ENCODE results near the gene ARL15.

The ARL15 gene

DNA sequence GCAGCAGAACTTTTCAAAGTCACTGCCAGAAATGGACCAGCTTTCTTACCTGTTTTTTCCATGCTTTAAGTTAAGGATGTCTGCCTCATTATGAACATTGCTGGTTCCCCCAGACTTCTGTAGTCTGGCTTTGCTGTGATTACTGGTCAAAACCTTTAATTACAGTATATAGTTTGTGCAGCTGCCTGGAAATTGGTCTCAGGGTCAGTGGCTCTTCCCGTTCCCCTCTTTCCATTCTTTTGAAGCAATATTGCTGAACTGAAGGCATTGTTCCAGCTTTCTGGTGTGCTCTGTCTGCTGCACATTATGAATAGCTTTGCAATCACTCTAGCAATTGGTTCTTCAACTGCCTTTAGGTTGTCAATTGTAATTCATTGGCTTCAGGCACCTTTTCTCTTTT, 206.5 kb downstream of the ARL15 start:
- Histone ChIP-seq H3K36me3 (ENCODE audit: control insufficient read depth in 2 of 2, insufficient read depth in 2 of 2, low read length in 2 of 2) (no peaks in the 10 kb centered on the region), H3K9me3 (ENCODE audit: control insufficient read depth in 2 of 2, low read length in 2 of 2) (no peaks in the 10 kb centered on the region), H3K27me3 (ENCODE audit: control insufficient read depth in 2 of 2, insufficient read depth in 2 of 2, low read length in 2 of 2) (no peaks in the 10 kb centered on the region), H3K4me1 (ENCODE audit: control insufficient read depth in 2 of 2, insufficient read depth in 2 of 2, low read length in 2 of 2) (no peaks in the 10 kb centered on the region), H3K4me3 (ENCODE audit: low read length in 2 of 2) (no peak overlapping the region), H3K27ac (ENCODE audit: low read depth in 2 of 2, low read length in 2 of 2) (no peak overlapping the region), H3K9ac (ENCODE audit: low read depth in 1 of 2, low read length in 2 of 2) (no peak overlapping the region)

DNA sequence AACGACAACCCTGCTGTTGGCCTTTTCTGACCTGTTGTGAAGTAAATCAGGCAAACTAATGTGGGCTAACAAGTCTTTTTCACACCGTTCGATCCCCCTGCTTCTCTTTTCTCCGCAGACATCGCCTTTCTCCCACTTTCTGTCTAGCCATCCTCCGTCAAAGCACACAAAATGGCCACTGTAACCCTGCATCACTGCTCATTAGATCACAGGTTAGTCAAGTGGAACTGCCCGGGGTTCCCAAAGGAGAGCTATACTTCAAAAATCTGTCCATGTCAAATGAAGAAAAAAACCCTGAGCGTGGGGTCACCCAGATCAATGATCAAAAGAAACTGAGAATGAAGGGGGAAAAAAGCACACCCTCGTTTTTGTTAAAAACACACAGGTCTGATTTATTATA, 212.1 kb downstream of the ARL15 start:
- no peak overlapping the region for H3K9ac ChIP-seq (ENCODE audit: low read depth in 1 of 2, low read length in 2 of 2)
- H3K4me3 ChIP-seq (ENCODE audit: low read length in 2 of 2), result no peak overlapping the region
- no peaks in the 10 kb centered on the region for H3K36me3 ChIP-seq (ENCODE audit: control insufficient read depth in 2 of 2, insufficient read depth in 2 of 2, low read length in 2 of 2)
- no peaks in the 10 kb centered on the region for H3K27me3 ChIP-seq (ENCODE audit: control insufficient read depth in 2 of 2, insufficient read depth in 2 of 2, low read length in 2 of 2)
- H3K27ac ChIP-seq (ENCODE audit: low read depth in 2 of 2, low read length in 2 of 2), result no peak overlapping the region
- no peaks in the 10 kb centered on the region for H3K4me1 ChIP-seq (ENCODE audit: control insufficient read depth in 2 of 2, insufficient read depth in 2 of 2, low read length in 2 of 2)
- H3K9me3 ChIP-seq (ENCODE audit: control insufficient read depth in 2 of 2, low read length in 2 of 2), result no peaks in the 10 kb centered on the region

DNA sequence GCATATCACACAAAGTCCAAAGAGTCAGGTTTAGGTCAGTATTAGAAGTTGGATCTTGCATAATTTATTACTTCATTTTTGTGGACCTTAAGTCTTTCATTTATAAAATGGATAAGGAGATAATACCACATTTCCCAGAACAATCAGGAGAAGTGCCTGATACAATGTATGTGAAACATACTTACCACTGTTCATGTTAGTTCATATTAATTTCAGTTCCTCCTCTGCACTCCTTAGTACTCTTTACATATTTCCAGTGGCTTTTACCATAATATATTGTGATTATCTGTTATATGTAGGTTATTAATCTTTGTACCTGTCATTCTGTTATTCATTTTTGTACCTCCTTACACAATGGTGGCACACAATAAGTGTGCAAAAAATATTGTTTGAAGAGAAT, 214.4 kb downstream of the ARL15 start:
- H3K4me3 ChIP-seq (ENCODE audit: low read length in 2 of 2), result no peak overlapping the region
- no peaks in the 10 kb centered on the region for H3K4me1 ChIP-seq (ENCODE audit: control insufficient read depth in 2 of 2, insufficient read depth in 2 of 2, low read length in 2 of 2)
- no peaks in the 10 kb centered on the region for H3K36me3 ChIP-seq (ENCODE audit: control insufficient read depth in 2 of 2, insufficient read depth in 2 of 2, low read length in 2 of 2)
- H3K27me3 ChIP-seq (ENCODE audit: control insufficient read depth in 2 of 2, insufficient read depth in 2 of 2, low read length in 2 of 2), result no peaks in the 10 kb centered on the region
- no peaks in the 10 kb centered on the region for H3K9me3 ChIP-seq (ENCODE audit: control insufficient read depth in 2 of 2, low read length in 2 of 2)
- no peak overlapping the region for H3K27ac ChIP-seq (ENCODE audit: low read depth in 2 of 2, low read length in 2 of 2)
- H3K9ac ChIP-seq (ENCODE audit: low read depth in 1 of 2, low read length in 2 of 2), result no peak overlapping the region

DNA sequence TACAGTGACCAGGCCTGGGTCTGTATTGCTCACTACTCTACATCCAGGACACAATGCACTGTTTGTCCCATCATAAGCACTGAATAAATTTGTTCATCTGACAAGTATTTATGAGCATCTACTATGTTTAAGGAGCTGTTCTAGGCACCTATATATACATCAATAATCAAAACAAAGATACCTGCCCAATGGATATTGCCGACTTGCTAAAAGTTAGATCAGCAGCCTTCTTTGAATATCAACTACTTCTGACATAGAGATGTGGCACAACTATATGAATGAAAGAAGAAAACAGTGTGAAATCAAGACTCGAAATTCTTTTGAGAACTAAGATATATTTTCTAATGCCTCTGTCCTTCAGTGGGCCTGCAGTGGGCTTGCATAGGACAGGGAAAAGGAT, 215.7 kb downstream of the ARL15 start:
- no peaks in the 10 kb centered on the region for H3K4me1 ChIP-seq (ENCODE audit: control insufficient read depth in 2 of 2, insufficient read depth in 2 of 2, low read length in 2 of 2)
- no peaks in the 10 kb centered on the region for H3K27me3 ChIP-seq (ENCODE audit: control insufficient read depth in 2 of 2, insufficient read depth in 2 of 2, low read length in 2 of 2)
- H3K9me3 ChIP-seq (ENCODE audit: control insufficient read depth in 2 of 2, low read length in 2 of 2), result no peaks in the 10 kb centered on the region
- no peak overlapping the region for H3K27ac ChIP-seq (ENCODE audit: low read depth in 2 of 2, low read length in 2 of 2)
- no peaks in the 10 kb centered on the region for H3K36me3 ChIP-seq (ENCODE audit: control insufficient read depth in 2 of 2, insufficient read depth in 2 of 2, low read length in 2 of 2)
- H3K4me3 ChIP-seq (ENCODE audit: low read length in 2 of 2), result no peak overlapping the region
- H3K9ac ChIP-seq (ENCODE audit: low read depth in 1 of 2, low read length in 2 of 2), result no peak overlapping the region

DNA sequence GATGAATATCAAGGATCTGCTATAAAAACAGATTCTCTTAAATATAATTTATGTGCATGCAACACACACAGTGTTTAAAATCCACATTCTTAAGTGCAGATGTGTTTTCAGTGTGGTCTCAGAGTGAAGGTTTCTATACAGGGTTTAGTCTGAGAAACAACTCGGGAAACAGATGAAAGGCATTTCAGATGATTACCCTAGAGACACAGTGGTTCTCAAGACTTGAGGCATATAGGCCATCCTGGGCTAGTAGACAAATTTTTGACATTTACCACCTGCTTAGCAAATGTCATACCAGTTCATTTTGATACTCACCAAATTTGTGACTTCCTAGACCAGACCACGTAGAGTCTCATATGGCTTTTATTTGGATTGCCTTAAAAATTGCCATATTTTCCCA, 216.5 kb downstream of the ARL15 start:
- Histone ChIP-seq H3K27ac (ENCODE audit: low read depth in 2 of 2, low read length in 2 of 2) (no peak overlapping the region), H3K36me3 (ENCODE audit: control insufficient read depth in 2 of 2, insufficient read depth in 2 of 2, low read length in 2 of 2) (no peaks in the 10 kb centered on the region), H3K9me3 (ENCODE audit: control insufficient read depth in 2 of 2, low read length in 2 of 2) (no peaks in the 10 kb centered on the region), H3K4me1 (ENCODE audit: control insufficient read depth in 2 of 2, insufficient read depth in 2 of 2, low read length in 2 of 2) (no peaks in the 10 kb centered on the region), H3K9ac (ENCODE audit: low read depth in 1 of 2, low read length in 2 of 2) (no peak overlapping the region), H3K4me3 (ENCODE audit: low read length in 2 of 2) (no peak overlapping the region), H3K27me3 (ENCODE audit: control insufficient read depth in 2 of 2, insufficient read depth in 2 of 2, low read length in 2 of 2) (no peaks in the 10 kb centered on the region)

DNA sequence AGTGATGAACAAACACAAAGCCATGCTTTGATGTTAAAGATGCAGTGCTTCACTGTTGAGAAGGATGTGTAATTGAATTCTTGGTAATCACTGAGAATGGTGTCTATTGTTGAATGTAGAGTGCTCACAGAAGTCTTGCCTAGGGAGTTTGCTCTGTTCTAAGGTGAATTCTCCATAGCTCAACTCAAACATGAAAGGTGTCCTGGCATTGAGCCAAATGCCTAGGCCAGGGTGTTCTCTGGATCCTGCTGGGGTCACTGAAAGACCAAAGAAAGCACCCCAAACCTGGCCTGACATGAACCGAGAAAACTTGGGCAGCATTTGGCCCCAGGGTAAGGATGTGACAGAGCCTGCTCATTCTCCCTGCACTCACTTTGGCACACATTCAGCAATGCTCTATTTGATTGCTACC, 217.3 kb downstream of the ARL15 start:
- no peaks in the 10 kb centered on the region for H3K4me1 ChIP-seq (ENCODE audit: control insufficient read depth in 2 of 2, insufficient read depth in 2 of 2, low read length in 2 of 2)

DNA sequence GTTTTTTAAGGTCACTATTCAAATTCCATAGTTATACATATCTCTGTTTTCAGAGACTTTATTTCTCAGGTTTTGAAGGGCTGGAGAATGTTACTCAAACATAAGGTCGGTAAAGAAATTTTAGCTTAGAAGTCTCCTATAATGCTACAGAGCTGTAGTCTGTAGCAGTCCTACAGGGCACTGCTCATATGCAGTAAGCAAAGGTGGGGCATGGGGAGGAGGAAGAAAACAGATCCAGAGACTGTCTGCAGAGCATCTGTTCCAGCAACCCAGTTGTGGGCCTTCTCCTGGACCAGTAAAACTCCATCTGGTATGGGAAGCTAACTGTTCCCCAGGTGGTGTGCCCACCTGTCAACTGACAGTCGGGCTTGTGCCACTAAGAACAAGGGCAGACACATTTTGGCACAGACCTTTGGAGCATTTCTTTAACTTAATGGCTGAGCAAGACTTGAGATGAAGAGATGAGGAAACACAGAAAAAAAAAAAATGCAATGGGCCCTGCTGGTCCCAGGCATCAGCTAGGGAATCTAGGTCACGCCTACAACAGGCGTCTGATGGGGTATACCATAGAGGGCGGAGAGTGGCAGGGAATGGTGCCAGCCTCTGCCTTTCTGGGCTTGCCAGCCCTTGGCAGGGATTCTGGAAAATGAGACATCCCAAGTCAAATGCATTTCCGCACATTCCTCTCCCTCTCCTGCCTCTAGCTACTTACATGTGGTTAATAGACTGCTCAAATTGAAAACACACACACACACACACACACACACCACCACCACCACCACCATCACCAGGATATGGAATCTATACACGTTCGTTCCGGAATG, 218.9 kb downstream of the ARL15 start:
- H3K27ac ChIP-seq (ENCODE audit: low read depth in 2 of 2, low read length in 2 of 2), result no peak overlapping the region
- H3K9me3 ChIP-seq (ENCODE audit: control insufficient read depth in 2 of 2, low read length in 2 of 2), result no peaks in the 10 kb centered on the region
- no peak overlapping the region for H3K9ac ChIP-seq (ENCODE audit: low read depth in 1 of 2, low read length in 2 of 2)
- no peaks in the 10 kb centered on the region for H3K4me1 ChIP-seq (ENCODE audit: control insufficient read depth in 2 of 2, insufficient read depth in 2 of 2, low read length in 2 of 2)
- no peaks in the 10 kb centered on the region for H3K27me3 ChIP-seq (ENCODE audit: control insufficient read depth in 2 of 2, insufficient read depth in 2 of 2, low read length in 2 of 2)
- H3K36me3 ChIP-seq (ENCODE audit: control insufficient read depth in 2 of 2, insufficient read depth in 2 of 2, low read length in 2 of 2), result no peaks in the 10 kb centered on the region
- no peak overlapping the region for H3K4me3 ChIP-seq (ENCODE audit: low read length in 2 of 2)

More for the DNA sequence above, 217.3 kb downstream of the ARL15 start:
- no peak overlapping the region for H3K9ac ChIP-seq (ENCODE audit: low read depth in 1 of 2, low read length in 2 of 2)
- H3K36me3 ChIP-seq (ENCODE audit: control insufficient read depth in 2 of 2, insufficient read depth in 2 of 2, low read length in 2 of 2), result no peaks in the 10 kb centered on the region
- no peaks in the 10 kb centered on the region for H3K9me3 ChIP-seq (ENCODE audit: control insufficient read depth in 2 of 2, low read length in 2 of 2)
- H3K27me3 ChIP-seq (ENCODE audit: control insufficient read depth in 2 of 2, insufficient read depth in 2 of 2, low read length in 2 of 2), result no peaks in the 10 kb centered on the region
- H3K4me3 ChIP-seq (ENCODE audit: low read length in 2 of 2), result no peak overlapping the region
- H3K27ac ChIP-seq (ENCODE audit: low read depth in 2 of 2, low read length in 2 of 2), result no peak overlapping the region

DNA sequence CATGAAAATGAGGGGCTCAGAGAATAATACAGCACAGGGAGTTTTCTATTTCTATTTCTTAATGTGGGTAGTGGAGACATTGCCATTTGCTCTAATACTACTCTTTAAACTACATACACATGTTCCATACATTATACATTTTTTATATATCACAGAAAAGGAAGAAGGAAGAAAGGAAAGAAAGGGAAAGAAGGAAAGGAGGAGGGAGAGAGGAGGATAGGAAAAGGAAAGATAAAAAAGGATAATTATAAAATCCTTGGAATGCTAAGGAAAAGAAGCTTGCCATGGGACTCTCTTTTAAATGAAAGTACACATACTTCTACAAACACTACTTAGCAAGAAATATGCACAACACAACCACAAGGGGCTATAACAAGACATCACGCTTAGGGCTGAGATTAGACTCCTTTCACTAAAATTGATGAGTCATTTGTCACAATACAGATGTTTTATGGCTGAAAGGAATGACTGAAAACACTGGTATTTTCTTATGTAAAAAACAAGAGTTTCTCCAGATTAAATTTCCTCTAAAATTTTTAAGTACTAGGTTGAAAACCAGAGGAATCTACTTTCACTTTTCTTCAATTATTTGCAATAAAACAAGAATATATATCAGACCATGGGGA, 219.8 kb downstream of the ARL15 start:
- no peak overlapping the region for H3K27ac ChIP-seq (ENCODE audit: low read depth in 2 of 2, low read length in 2 of 2)
- H3K4me1 ChIP-seq (ENCODE audit: control insufficient read depth in 2 of 2, insufficient read depth in 2 of 2, low read length in 2 of 2), result no peaks in the 10 kb centered on the region
- H3K36me3 ChIP-seq (ENCODE audit: control insufficient read depth in 2 of 2, insufficient read depth in 2 of 2, low read length in 2 of 2), result no peaks in the 10 kb centered on the region
- H3K9ac ChIP-seq (ENCODE audit: low read depth in 1 of 2, low read length in 2 of 2), result no peak overlapping the region
- no peaks in the 10 kb centered on the region for H3K9me3 ChIP-seq (ENCODE audit: control insufficient read depth in 2 of 2, low read length in 2 of 2)
- no peak overlapping the region for H3K4me3 ChIP-seq (ENCODE audit: low read length in 2 of 2)
- H3K27me3 ChIP-seq (ENCODE audit: control insufficient read depth in 2 of 2, insufficient read depth in 2 of 2, low read length in 2 of 2), result no peaks in the 10 kb centered on the region

DNA sequence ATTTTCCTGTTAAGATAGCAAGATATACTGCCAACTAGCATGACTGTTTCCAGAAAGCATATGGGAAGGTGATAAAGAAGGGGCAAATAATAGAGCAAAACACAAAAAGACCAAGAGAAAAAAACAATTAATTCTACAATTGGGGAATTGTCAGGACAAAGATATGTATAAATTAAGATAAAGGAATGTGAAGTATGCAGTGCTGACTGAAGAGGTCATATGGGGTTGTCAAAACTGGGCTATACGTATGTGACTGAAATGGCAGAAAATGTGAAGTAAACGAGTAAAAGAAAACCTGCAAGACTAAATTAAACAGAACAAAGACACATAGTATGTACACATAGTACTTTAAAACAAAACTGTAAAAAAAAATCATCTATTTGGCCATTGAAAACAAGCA, 222.3 kb downstream of the ARL15 start:
- Histone ChIP-seq H3K4me3 (ENCODE audit: low read length in 2 of 2) (no peak overlapping the region), H3K4me1 (ENCODE audit: control insufficient read depth in 2 of 2, insufficient read depth in 2 of 2, low read length in 2 of 2) (no peaks in the 10 kb centered on the region), H3K9me3 (ENCODE audit: control insufficient read depth in 2 of 2, low read length in 2 of 2) (no peaks in the 10 kb centered on the region), H3K36me3 (ENCODE audit: control insufficient read depth in 2 of 2, insufficient read depth in 2 of 2, low read length in 2 of 2) (no peaks in the 10 kb centered on the region), H3K27me3 (ENCODE audit: control insufficient read depth in 2 of 2, insufficient read depth in 2 of 2, low read length in 2 of 2) (no peaks in the 10 kb centered on the region), H3K9ac (ENCODE audit: low read depth in 1 of 2, low read length in 2 of 2) (no peak overlapping the region), H3K27ac (ENCODE audit: low read depth in 2 of 2, low read length in 2 of 2) (no peak overlapping the region)

DNA sequence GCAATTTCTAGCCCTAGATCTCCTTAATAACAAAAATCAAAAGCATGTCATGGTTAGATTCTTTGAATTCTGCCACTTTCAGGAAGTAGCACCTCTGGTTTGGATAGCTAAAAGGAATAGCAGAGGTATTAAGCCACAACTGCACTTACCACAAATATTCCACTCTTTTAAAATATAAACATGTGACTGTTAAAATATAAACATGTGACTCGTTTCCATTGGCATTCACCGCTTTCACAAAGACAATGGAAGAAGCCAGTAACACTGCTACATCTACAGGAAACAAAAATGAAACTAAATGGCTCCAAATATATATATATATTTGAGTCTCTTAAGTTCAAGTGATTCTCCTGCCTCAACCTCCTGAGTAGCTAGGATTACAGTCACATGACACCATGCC, 222.9 kb downstream of the ARL15 start:
- no peak overlapping the region for H3K27ac ChIP-seq (ENCODE audit: low read depth in 2 of 2, low read length in 2 of 2)
- H3K27me3 ChIP-seq (ENCODE audit: control insufficient read depth in 2 of 2, insufficient read depth in 2 of 2, low read length in 2 of 2), result no peaks in the 10 kb centered on the region
- H3K36me3 ChIP-seq (ENCODE audit: control insufficient read depth in 2 of 2, insufficient read depth in 2 of 2, low read length in 2 of 2), result no peaks in the 10 kb centered on the region
- no peak overlapping the region for H3K9ac ChIP-seq (ENCODE audit: low read depth in 1 of 2, low read length in 2 of 2)
- H3K4me3 ChIP-seq (ENCODE audit: low read length in 2 of 2), result no peak overlapping the region
- H3K9me3 ChIP-seq (ENCODE audit: control insufficient read depth in 2 of 2, low read length in 2 of 2), result no peaks in the 10 kb centered on the region
- no peaks in the 10 kb centered on the region for H3K4me1 ChIP-seq (ENCODE audit: control insufficient read depth in 2 of 2, insufficient read depth in 2 of 2, low read length in 2 of 2)
